NCI-H524 treated with DMSO at 0.1 percent for 48 hours (cell line): Measurements from ENCODE around the gene HHEX.
"Not testable (repeated sequence)": the region's sequence is repeated elsewhere in the genome, so short reads cannot be mapped to it uniquely, and the experiment has no call there.

Experiments used
- DNase-seq: peaks from one replicate; lab custom pipeline; 2025; lab: John Stamatoyannopoulos, UW

HHEX gene

DNA sequence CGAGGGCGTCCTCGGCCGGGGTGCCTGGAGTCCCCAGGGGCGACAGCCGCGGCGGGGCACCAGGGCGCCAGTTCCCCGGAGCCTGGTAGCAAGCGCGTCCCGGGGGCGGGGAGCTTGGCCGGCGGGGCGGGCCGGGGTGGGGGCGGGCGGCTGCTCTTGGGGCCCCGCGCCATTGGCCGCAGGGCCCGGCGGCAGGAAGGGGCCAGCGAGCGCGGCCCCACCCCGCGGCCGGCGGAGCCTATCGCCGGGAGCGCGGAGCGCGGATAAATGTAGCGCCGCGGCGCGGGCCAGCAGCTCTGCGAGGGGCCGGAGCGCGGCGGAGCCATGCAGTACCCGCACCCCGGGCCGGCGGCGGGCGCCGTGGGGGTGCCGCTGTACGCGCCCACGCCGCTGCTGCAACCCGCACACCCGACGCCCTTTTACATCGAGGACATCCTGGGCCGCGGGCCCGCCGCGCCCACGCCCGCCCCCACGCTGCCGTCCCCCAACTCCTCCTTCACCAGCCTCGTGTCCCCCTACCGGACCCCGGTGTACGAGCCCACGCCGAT is at the start of gene HHEX:
Gene HHEX (plus strand): TSS at position 293 of the 548 bp plus-strand sequence. CDS start 32 bp downstream, at position 325.
- no peak for DNase-seq

DNA sequence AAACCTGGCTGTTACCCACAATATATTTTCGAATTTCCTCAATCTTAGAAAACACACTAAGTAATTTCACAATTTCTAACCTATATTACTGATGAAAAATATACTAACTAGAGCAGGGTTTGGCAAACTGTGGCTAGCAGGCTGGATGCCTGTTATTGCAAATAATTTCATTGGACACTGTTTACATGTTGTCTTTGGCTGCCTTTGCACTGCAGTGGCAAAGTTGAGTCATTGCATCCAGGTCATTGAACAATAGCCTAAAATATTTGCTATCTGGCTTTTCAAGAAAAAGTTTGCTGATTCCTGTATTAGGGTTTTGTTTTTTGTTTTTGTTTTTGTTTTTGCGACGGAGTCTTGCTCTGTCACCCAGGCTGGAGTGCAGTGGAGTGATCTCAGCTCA is 49.6 kb upstream of the HHEX start:
- no peak for DNase-seq

DNA sequence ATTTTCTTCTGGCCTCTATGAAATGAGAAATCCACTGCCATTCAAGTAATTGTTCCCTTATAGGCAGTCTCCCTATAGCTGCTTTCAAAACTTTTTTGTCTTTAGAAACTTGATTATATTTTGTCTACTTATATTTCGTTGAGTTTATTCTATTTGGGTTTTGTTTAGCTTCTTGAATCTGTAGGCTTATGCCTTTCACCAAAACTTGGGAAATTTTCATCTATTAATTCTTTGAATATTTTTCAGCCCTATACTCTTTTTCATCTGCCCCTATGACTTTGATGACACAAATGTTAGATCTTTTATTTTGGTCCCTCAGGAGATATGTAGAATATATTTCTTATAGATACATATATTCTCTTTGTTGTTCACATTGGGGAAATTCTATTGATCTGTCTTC is 48.3 kb upstream of the HHEX start:
- DNase-seq: no peak

DNA sequence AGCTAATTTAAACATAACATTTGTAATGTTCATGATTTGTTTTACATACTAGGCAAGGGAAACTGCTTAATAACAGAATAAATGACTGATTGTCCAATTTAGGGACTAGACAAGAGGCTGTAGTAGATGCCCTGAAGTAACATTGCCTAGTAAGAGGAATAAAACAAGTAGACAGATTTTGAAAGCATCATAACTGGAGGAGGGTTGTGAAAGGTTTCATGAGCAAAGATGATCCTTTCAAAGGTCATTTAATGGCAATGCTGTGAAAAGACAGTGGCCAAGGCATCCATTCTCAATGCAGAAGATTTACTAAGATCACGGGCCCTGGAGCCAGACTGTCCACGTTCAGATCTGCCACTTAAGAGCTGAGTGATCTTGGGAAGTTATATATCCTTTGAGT is 44.8 kb upstream of the HHEX start:
- no peak for DNase-seq

DNA sequence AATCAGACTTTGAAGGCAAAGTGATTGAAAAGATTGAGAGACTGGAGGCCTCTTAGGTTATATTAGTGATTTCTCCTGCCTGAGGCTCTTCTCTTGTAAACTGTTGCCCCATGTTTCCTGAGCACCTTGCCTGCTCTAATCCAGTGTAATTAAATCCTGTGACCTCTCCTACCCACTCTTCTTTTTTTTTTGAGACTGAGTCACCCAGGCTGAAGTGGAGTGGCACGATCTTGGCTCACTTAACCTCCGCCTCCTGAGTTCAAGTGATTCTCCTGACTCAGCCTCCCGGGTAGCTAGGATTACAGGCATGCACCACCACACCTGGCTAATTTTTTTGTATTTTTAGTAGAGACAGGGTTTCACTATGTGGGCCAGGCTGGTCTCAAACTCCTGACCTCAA is 38.9 kb upstream of the HHEX start:
- DNase-seq: not testable (repeated sequence)

DNA sequence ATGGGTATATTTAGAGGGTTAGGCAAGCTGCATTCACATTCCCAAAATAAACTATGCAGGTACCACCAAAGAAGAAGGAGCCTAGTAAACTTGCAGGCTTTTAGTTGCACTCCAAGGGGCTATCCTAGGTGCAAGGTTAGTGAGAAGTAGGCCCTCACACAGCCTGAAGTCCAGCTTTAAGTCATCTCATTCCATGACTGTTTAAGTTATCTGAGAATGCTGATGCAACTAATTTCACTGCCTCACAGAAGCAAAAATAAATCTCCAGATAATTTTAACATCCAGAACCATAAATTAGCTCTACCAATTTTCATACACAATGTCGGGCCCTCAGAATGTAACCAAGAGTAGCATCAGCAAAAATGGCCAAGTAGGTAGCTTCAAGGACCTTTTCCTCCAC is 34.3 kb upstream of the HHEX start:
- no peak for DNase-seq

DNA sequence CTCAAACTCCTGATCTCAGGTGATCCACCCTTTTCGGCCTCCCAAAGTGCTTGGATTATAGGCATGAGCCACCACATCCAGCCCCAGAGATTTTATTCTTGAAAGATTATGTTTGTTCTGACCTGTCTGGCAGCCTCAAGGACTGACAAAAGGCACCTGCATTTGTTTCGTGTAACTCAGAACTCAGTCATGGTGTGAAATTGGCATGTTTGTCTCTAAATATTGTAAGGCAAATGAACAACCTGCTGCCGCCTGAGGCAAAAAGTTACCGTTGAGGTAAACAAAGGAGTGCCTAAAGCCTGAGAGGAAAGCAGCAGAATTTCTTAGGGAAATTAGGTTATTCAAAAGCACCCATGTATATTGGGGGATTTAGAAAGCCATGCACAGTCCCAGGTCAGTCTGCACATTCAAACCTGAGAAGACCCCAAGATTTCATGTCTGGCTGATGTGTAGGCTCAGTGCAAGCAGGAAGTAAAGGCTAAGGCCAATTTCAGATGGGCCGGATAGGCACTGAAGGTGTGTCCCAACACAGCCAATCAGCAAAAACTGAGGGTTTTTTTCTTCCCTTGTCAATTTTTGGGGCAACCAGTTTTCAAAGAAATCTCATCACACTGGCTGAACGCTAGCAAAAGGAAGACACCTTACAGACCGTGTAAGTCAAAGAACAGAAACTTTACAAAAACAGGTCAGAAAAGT is 33.3 kb upstream of the HHEX start:
- no peak for DNase-seq

DNA sequence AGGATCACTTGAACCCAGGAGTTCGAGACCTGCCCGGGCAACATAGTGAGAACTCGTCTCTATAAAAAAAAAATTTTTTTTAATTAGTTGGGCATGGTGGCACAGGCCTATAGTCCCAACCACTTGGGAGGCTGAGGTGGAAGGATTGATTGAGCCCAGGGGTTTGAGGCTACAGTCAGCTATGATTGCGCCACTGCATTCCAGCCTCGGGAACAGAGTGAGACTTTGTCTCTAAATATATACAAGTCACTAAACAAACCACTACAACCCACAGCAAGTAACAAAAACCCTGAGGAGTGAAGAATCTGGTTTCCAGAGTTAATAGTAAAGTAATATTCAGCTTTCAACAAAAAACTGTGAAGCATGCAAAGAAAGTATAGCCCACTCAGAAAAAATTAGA is 32.7 kb upstream of the HHEX start:
- no peak for DNase-seq

DNA sequence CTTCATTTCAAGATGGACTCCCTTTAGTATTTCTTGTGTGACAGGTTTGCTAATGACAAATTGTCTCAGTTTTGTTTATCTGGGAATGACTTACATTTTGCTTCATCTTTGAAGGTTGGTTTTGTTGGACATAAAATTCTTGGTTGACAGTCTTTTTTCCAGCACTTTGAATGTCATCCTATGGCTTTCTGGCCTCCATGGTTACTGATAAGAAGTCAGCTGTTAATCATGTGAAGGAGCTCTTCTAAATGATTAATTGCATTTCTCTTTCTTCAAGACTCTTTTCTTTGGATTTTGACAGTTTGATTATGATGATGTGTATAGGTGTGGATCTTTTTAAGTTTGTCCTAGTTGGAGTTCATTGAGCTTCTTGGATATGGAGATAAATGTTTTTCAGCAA is 26.9 kb upstream of the HHEX start:
- no peak for DNase-seq

DNA sequence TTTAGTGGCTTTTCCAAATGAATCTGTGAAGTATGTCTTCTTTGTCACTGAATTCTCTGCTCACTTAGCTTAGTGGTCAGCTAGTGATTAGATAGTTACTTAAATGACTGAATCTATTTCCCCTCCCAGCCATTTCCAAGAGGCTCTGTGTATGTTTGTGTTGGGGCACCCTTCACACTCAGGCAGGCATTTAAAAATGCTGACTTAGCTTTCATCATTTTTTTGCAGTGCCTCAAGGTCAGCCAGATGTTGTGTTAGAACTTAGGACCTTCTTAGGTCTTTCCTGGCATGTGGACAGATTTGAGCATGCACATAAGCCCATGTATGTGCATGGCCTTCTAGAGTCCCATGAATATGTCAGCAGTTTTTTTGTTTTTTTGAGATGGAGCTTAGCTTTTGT is 25.4 kb upstream of the HHEX start:
- DNase-seq: no peak

DNA sequence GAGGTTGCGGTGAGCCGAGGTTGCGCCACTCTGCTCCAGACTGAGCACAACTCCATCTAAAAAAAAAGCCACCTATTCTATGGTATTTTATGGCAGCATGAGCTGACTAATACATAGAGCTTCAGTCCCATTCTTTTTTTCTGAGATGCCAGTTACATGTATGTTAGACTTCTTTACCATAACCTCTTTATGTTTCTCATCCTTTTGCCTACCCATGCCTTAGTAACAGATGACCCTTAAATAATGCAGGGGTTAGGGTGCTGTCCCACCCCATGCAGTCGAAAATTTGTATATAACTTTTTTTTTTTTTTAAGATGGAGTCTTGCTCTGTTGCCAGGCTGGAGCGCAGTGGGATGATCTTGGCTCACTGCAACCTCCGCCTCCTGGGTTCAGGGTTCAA is 22.7 kb upstream of the HHEX start:
- no peak for DNase-seq

DNA sequence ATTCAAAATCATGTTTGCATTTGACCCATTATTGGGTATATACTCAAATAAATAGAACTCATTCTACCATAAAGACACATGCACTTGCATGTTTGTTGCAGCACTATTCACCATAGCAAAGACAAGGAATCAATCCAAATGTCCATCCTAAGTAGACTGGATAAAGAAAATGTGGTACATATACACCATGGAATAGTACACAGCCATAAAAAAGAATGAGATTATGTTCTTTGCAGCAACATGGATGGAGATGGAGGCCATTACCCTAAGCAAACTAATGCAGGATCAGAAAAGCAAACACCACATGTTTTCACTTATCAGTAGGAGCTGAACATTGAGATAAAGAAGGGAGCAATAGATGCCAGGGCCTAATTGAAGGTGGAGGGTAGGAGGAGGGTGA is 12.0 kb upstream of the HHEX start:
- no peak for DNase-seq

DNA sequence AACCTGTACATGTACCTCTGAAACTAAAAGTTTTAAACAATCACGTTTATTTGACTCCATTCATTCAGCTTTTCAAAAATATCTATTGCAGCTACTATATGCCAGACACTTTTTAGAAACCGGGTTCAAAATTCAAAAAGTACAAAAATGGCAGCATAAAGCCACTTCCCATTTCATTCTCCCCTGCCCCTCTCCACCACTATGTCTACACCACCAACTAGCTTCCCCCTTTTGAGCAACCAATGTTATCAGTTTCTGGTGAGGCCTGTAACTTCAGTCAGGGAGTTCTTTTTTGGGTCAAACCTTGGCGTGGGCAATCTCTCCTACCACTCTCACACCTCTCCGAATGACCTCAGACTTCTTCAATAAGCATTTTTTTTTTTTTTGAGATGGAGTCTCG is 11.5 kb upstream of the HHEX start:
- DNase-seq: no peak

DNA sequence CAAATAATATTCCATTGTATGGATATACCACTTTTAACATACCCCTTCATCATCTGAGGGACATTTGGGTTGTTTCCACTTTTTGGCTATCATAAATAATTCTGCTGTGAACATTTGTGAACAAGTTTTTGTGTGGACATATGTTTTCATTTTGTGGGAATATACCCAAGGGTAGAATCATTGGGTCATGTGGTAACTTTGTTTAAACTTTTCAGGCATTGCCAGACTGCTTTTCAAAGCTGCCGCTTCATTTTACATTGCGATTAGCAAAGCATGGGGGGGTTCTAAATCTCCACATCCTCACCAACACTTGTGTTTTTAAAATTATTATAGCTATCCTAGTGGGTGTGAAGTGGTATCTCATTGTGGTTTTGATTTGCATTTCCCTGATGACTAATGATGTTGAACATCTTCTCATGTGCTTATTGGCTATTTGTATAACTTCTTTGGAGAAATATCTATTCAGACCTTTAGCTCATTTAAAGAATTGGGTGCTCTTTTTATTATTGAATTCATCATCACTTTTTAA is 8.4 kb upstream of the HHEX start:
- no peak for DNase-seq

DNA sequence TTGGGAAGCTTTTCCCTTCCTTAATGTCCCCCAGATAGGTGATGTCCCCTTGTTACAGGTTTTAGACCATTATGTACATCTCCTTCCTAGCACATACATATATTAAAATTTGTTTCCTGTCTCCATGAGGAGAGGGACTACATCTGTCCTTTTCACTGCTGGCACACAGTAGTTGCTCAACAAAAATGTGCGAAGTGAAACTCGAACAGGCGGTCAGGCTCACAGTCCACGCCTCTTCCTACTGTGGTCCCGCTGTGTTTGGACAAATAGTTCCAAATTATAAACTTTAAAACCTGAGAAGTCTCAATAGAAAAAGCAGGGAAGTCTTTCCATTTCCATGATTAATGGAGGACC is 1.2 kb upstream of the HHEX start:
- no peak for DNase-seq

DNA sequence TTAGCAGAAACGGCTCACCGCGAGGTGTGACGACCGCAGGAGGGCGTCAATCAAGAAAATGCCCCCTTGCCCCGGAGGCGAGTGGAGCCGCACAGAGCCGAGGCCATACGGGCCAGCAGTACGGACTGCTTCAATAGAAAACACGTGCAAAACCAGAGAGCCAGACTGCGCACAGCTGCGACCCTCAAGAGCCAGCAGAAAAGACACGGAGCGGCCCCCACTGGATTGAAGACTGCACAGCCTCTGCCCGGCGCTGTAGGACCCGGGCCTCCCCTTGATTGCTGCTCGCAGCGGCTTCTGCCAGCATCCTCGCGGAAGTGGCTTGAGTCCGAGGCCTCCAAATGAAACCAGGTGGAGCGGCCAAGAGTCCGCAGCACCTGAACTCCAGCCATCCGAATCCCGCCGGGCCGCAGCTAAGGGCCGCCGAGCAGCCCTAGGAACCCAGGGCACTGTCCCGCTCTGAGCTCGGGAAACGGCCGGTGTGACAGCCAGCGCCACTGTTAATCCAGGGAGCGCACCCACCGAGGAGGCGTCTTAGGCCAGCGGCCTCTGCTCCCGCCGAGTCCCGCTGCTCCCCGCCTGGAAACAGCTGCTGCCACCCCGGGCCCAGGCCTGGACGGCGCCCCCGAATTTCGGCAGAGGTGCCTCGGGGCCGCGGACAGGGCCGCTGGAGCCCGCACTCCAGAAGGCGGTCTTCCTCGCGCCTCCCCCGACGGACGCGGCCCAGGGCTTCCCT is 660 bp upstream of the HHEX start:
- DNase-seq: peak; percentile 7

DNA sequence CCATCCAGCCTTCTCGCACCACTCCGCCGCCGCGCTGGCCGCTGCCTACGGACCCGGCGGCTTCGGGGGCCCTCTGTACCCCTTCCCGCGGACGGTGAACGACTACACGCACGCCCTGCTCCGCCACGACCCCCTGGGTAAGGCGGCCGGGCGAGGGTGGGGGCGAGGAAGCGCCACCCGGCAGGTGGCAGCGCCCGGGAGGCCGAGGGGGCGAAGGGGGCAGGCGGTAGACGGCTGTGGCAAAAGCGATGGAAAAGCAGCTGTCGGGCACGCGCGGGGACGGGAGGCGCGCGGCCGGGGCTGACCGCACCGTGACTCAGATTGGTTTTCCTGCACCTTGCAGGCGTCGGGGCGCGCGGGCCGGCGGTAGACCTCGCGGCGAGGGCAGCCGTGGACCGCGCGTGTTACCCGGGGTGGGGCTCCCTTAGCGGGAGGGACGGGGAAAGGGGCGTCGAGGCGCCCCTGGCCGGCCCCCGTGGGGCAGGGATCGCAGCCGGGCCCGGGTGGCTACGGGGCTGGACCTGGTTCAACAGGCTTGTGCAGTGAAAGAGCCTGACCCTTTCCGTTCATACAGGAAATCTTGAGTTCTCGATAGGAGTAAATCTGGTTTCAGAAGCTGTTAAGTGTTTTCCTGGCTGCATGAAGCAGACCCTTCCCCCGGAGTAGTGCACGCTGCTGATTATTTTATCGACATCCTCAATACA is 608 bp downstream of the HHEX start:
- no peak for DNase-seq

DNA sequence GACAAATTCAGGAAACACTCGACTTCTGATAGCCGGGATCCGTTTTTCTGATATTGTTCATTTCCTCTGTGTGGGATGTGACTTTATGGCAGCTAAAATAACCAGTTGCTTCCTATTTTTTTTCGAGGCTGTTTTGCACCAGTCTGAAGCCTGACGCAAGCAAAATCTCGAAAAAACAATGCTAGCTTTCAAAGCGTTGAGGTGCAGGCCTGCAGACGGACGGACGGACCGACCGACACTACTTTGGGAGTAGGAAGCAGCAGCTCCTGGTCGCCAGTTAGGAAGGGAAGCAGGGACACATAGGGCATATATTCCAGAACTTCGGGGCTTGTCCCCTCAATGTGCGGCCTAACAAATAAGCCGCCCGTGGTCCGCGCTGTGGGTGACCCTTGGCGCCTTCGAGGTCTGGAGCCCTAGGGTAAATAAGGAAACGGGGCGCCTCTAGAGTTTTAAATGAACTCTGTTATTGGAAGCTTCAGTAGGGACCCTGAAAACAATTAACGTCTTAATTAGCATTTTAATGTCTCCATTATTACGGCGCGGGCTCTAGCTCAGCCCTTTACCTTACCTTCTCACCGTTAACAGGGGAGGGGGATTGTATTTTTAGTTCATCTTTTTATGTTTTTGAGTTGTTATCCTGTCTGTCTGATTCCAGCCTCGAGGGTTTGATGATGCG is 1.3 kb downstream of the HHEX start:
- DNase-seq: no peak

DNA sequence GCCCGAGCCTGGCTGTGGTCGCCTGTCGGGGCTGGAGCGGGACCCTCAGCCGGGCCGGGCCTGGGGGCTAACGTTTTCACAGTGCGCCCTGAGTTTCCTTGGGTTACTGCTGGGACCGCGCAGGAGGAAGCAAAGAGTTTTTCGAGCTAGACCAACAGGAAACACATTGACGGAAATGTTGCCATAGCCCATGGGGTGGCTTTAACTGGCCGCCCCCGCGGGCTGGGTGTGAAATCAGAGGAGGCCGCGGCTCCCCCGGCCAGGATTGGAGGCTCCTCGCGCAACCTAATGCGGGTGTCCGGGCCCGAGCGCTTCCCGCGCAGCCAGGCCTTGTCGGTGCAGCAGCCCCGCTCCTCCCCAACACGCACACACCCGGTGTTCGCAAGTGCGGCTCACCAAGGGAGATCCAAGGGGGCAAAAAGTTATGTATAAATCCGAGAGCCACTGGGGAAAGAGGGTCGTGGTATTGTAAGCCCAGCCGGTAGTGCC is 1.9 kb downstream of the HHEX start:
- DNase-seq: no peak

DNA sequence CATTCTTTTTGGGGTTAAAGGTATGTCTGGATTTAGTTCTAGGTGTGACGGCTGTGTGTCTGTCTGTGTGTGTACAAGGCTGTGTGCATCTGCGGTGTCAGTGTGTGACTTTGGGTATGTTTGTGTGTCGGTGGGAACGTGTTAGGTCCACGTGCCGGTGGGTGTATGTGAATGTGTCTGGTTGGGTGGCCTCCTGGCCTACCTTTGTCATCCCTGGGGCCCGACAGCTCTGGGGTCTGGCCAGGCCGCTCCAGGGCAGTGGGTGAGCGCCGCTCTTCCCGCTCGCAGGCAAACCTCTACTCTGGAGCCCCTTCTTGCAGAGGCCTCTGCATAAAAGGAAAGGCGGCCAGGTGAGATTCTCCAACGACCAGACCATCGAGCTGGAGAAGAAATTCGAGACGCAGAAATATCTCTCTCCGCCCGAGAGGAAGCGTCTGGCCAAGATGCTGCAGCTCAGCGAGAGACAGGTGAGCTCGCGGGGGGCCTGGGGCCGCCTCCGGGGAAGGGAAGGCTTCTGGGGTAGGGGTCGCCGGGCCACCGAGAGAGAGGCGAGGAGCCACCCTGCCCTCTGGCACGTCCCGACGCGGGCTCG is 2.4 kb downstream of the HHEX start:
- no peak for DNase-seq

DNA sequence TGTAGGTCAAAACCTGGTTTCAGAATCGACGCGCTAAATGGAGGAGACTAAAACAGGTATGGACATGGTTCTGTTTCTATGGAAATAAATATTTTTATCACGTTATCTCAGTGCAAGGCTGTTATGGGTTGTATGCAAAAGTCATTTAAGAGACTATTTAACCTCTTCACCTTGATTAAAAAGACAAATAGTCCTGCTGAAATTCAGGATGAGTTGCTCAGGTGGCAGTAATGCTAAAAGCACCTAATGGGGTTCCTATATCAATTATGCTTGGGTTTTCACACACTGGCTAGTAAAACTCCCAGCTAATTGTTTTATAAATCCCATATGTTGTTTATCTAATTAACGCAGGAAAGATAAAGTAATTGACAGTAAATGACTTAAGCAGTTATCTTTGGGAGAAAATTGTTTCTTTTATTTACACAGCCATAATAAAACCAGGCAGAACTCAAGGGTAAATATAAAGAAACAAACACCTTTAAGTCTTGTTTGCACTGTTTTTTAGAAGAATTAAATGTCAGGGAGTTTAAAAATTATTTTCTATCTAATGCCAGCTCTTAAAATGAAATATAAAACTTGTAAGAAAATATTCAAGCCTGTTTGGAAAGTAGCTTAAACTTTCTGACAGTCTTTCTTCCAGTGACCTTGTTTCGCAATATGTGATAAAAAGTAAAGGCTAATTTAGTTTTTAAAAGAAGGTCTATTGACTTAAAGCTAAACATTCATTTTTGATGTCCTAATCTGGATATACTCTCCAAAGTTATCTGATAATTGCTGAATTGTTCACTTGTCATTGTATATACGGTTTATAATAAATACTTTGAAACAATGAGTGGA is 3.2 kb downstream of the HHEX start:
- DNase-seq: no peak
